Subcutaneous abdominal adipose tissue (tissue), 5 donors: ENCODE results near the gene CAMK1.
A peak's percentile ranks its signal among the peaks of the same experiment; 100 is the strongest.
"Not testable (repeated sequence)": the region's sequence is repeated elsewhere in the genome, so short reads cannot be mapped to it uniquely, and the experiment has no call there.

Source experiments
- H3K27ac ChIP-seq: one replicate; pipeline ENCODE4 v1.7.0; 2013; ENCODE audit warnings: low read depth, mild to moderate bottlenecking, inconsistent platforms, low read length, moderate library complexity
- H3K27me3 ChIP-seq, 5 donors: one replicate each; pipeline ENCODE4 v1.7.0; 2013; ENCODE audit warnings: low read length in 5 of 5, inconsistent platforms in 1 of 5; ENCODE audit not compliant: control insufficient read depth in 5 of 5, insufficient read depth in 4 of 5
- H3K36me3 ChIP-seq, 5 donors: one replicate each; pipeline ENCODE4 v1.7.0; 2013; ENCODE audit warnings: low read length in 5 of 5; ENCODE audit not compliant: control insufficient read depth in 5 of 5, insufficient read depth in 5 of 5
- H3K4me1 ChIP-seq, 5 donors: one replicate each; pipeline ENCODE4 v1.7.0; 2013; ENCODE audit warnings: low read length in 5 of 5, mild to moderate bottlenecking in 3 of 5, moderate library complexity in 1 of 5; ENCODE audit not compliant: control insufficient read depth in 5 of 5, insufficient read depth in 5 of 5
- H3K4me3 ChIP-seq, 5 donors: one replicate each; pipeline ENCODE4 v1.7.0; 2013; ENCODE audit warnings: low read length in 5 of 5, low read depth in 1 of 5
- H3K9ac ChIP-seq, 5 donors: one replicate each; pipeline ENCODE4 v1.7.0; 2013; ENCODE audit warnings: low read length in 5 of 5, mild to moderate bottlenecking in 4 of 5, moderate library complexity in 3 of 5
- H3K9me3 ChIP-seq, 5 donors: one replicate each; pipeline ENCODE4 v1.7.0; 2013; ENCODE audit warnings: low read length in 5 of 5; ENCODE audit not compliant: control insufficient read depth in 5 of 5
- donor health status: healthy.
- donor health status: healthy.
- donor health status: healthy.
- donor health status: healthy.
- donor health status: healthy.

Gene CAMK1

DNA sequence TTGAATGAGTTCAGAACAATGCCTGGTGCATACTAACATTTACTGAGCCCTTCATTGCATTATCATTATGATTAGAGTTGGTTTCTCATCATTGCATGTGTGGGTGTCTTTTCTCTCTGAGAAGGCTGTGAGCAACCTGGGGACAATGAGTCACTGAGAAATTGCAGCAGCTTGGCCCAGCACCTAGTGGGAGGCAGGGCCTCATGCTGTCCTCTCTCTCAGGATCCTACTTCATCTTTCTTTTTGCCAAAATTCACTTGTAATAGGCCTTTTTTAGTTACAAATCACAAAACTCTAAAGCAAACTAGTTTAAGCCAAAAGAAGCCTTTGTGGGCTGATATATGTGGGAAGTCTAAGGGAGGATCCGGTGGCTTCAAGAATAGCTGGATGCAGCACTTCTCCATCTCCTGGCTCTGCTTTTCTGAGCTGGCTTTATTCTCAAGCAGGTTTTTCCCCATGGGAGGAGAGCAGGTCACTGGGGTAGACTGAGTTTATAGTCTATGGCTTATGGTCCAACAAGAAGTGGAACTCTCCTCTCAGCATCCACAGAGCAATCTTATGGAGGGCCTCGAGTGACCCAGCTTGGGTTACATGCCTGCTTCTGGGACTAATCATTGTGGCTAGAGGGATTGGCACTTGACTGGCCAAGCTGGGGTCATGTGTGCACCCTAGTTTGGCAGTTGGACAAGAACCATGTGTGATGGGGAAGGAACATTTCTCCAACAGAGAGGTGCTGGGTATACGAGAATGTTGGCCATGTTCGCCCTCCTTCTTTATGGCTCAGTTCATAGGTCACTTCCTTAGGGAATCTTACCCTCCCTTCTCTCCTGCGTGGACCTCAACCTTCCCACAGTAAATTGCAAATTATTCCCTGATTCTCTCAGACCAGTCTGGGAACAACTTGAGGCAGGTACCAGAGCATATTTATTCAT, 8.7 kb upstream of the CAMK1 start:
- no peak overlapping the region for H3K4me3 ChIP-seq
- no peaks in the 10 kb centered on the region for H3K27me3 ChIP-seq
- H3K36me3 ChIP-seq = peaks cover 7 to 31% (median 28%) of the 10 kb centered on the region in 5 donors
- H3K9ac ChIP-seq = no peak overlapping the region
- no peaks in the 10 kb centered on the region for H3K9me3 ChIP-seq
- no peak overlapping the region for H3K27ac ChIP-seq
- peaks cover 2 to 52% (median 26%) of the 10 kb centered on the region in 5 donors for H3K4me1 ChIP-seq

DNA sequence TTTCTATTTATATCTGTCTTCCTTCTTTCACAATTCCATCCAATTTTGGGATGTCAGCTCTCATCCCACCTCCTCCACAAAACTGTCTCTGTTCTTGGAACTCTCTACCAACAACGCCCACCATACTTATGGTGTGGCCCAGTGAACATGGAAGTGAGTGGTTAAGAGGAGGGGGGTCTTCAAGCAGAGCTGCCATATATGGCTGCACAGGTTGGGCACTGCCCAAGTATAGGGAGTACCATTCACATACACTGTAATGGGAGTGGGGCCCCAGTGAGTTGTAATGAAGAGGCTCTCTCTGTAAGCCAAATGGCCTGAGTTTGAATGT, 7.9 kb upstream of the CAMK1 start:
- Histone ChIP-seq H3K27ac (no peak overlapping the region), H3K4me1 (peaks cover 2 to 52% (median 26%) of the 10 kb centered on the region in 5 donors)

DNA sequence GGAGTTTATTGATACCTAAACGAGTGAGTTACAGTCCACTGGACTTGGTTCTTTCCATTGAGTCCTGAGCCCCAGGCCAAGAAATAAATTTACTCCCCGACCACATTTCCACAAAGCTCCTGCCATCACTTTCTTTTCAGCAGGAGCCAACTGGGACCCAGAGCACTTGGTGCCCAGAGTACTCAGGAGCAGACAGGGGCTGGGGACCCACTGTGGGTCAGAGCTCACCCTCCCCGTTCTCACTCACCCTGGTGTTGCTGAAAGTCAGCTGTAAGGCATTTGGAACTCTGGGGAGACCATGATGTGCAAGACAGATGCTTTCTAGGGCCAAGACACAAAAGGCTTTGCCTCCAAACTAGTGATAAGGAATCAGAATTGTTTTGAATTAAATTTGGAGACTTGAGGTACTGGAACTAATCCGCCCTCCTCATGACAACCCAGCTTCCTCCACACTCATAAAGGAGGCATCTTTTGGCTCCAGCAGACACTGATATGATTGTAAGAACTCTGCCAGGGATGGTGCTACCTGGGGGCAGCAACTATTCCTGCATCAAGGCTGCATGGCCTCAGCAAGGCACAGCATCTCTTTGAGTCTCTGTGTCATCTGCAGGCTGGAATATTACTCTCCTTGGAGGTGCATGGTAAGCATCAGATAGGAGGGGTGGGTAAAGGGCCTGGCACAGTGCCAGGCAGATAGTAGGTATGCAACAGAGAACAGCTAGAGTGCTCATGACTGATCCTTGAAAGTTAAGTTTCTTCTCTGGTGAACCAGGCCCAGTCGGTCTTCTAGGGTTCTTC, 7.3 kb upstream of the CAMK1 start:
- H3K9me3 ChIP-seq = no peaks in the 10 kb centered on the region
- peaks cover under 1 to 20% (median 18%) of the 10 kb centered on the region in 5 donors for H3K36me3 ChIP-seq
- no peak overlapping the region for H3K27ac ChIP-seq
- H3K4me1 ChIP-seq = peaks cover 2 to 52% (median 27%) of the 10 kb centered on the region in 5 donors
- no peak overlapping the region for H3K9ac ChIP-seq
- no peaks in the 10 kb centered on the region for H3K27me3 ChIP-seq
- H3K4me3 ChIP-seq = no peak overlapping the region

More for the DNA sequence above, 7.9 kb upstream of the CAMK1 start:
- H3K4me3 ChIP-seq = no peak overlapping the region
- H3K27me3 ChIP-seq = no peaks in the 10 kb centered on the region
- H3K36me3 ChIP-seq = peaks cover 4 to 26% (median 24%) of the 10 kb centered on the region in 5 donors
- H3K9ac ChIP-seq = no peak overlapping the region
- no peaks in the 10 kb centered on the region for H3K9me3 ChIP-seq

DNA sequence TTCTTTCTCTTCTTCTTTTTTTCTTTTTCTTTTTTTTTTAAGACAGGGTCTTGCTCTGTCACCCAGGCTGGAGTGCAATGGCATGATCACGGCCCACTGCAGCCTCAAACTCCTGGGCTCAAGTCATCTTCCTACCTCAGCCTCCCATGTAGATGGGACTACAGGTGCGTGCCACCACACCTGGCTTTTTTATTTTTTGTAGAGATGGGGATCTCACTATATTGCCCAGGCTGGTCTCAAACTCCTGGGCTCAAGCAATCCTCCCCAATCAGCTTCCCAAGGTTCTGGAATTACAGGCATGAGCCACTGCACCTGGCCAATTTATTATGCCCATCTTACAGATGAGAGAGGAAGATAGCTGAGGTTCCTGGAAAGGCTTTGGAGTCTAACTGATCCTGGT, 1.3 kb upstream of the CAMK1 start:
- H3K27me3 ChIP-seq, H3K9ac ChIP-seq, H3K9me3 ChIP-seq, H3K36me3 ChIP-seq, H3K4me3 ChIP-seq: not testable (repeated sequence)
- peaks cover 13 to 55% (median 48%) of the 10 kb centered on the region in 5 donors for H3K4me1 ChIP-seq
- peak overlapping the region; percentile 97 for H3K27ac ChIP-seq

DNA sequence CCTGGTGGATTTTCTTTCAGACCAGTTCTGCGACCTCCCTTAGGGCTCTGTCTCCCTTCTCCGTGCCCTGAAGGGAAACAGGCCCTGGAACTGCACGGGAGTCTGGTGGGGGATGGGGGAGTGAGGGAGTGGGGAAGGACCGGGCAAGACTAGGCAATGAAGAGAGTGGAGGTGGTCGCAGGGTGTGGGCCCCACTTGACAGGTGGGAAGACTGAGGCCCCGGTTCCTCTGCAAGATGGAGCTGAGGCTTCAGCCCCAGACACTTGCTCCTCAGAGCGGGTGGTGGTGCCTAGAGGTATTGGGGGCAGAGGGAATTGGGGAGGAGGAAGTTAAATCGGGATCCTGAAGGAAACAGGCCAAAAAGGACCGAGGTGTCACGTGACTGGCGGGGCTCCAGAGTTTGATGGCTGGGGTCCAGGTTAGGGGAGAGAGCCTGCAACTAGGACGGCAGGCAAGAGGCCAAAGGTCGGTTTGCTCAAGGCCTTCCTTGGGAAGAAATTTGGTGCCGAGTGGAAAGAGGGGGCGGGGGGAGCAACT, 597 bp upstream of the CAMK1 start:
- Histone ChIP-seq H3K9ac (peak overlapping the region; percentile 63 to 91 (median 87)), H3K4me1 (peaks cover 13 to 55% (median 49%) of the 10 kb centered on the region in 5 donors), H3K27me3 (no peaks in the 10 kb centered on the region), H3K36me3 (peaks cover under 1 to 12% (median 9%) of the 10 kb centered on the region in 5 donors), H3K27ac (peak overlapping the region; percentile 97), H3K9me3 (no peaks in the 10 kb centered on the region), H3K4me3 (peak overlapping the region; percentile 69 to 84 (median 81))

DNA sequence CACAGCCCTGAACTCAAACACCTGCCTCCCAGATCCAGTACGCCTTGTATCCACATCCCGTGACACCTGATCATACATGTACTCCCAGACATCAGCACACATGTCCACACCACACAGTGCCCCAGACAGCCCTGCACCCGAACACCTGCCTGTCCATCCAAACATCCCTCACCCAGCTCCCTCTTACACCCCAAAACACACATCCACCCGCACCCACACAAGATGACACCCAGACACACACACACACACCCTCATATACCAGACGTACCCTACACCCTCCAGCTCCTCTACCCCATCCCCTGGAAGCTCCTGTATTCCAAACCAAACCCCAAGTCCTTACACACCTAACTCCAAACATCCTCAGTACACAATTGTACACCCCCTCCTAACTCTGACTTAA, 735 bp downstream of the CAMK1 start:
- peaks cover 2 to 17% (median 14%) of the 10 kb centered on the region in 5 donors for H3K36me3 ChIP-seq
- H3K4me3 ChIP-seq = peak overlapping the region; percentile 69 to 84 (median 81)
- H3K27ac ChIP-seq = peak overlapping the region; percentile 97
- H3K9me3 ChIP-seq = no peaks in the 10 kb centered on the region
- H3K9ac ChIP-seq = peak overlapping the region; percentile 77 to 91 (median 87)
- no peaks in the 10 kb centered on the region for H3K27me3 ChIP-seq
- peaks cover 13 to 55% (median 49%) of the 10 kb centered on the region in 5 donors for H3K4me1 ChIP-seq

DNA sequence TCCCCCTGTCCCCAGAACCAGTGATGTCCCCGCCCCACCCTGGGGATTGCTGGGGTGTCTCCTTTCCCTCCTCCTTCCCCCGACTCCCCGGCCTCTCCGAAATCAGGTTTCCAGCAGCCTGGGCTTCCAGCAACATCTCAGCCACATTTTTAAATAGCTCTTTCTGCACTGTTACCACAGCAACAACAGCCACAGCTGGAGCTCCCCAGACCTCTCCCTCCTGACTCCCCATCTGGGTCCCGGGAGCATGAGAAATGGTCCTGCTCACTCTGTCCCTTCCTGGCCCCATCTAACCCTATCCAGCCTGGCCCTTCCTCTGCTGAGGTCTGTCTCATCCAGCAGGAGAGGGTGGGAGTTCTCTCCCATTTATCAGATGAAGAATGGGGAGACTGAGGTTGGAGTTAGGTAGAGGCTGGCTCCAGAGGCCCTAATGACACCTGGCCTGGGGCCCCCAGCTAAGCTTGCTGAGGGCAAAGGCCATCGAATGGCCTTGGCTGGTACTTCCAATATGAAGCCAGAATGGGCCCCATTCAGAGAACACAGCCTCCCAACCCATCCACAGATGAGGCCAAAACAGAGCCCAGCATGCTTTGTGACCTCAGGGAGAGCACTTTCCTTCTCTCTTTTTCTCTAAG, 1.5 kb downstream of the CAMK1 start:
- peaks cover 13 to 55% (median 49%) of the 10 kb centered on the region in 5 donors for H3K4me1 ChIP-seq
- H3K27me3 ChIP-seq = no peaks in the 10 kb centered on the region
- H3K27ac ChIP-seq = peak overlapping the region; percentile 97
- H3K4me3 ChIP-seq = peak overlapping the region; percentile 69 to 84 (median 81)
- peaks cover 2 to 21% (median 20%) of the 10 kb centered on the region in 5 donors for H3K36me3 ChIP-seq
- no peaks in the 10 kb centered on the region for H3K9me3 ChIP-seq
- H3K9ac ChIP-seq = peak overlapping the region; percentile 42 to 90 (median 77)

DNA sequence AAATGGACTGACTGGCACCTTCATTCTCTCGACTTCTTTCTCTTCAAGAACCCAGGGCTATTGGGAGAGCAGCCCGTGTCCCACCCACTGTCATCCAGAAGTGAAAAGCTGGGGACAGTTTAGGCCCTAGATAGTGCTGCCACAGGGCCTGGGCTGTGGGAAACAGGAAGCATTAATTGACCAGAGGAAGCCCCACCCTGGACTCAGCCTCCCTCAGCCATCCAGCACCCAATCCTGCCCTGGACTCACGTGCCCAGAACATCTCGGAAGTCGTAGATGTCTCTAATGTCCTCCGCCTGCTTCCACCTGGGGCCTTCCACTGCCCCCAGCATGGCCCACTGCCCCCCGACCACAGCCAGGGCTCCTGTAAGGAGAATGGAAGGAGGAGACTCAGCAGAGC, 2.3 kb downstream of the CAMK1 start:
- Histone ChIP-seq H3K9me3 (no peaks in the 10 kb centered on the region), H3K9ac (peak overlapping the region in 4 of 5 donors; percentile 11 to 90 (median 44)), H3K27ac (peak overlapping the region; percentile 60), H3K27me3 (no peaks in the 10 kb centered on the region), H3K36me3 (peaks cover 2 to 29% (median 28%) of the 10 kb centered on the region in 5 donors), H3K4me1 (peaks cover 13 to 55% (median 49%) of the 10 kb centered on the region in 5 donors), H3K4me3 (peak overlapping the region in 2 of 5 donors; percentile 4 to 17)

DNA sequence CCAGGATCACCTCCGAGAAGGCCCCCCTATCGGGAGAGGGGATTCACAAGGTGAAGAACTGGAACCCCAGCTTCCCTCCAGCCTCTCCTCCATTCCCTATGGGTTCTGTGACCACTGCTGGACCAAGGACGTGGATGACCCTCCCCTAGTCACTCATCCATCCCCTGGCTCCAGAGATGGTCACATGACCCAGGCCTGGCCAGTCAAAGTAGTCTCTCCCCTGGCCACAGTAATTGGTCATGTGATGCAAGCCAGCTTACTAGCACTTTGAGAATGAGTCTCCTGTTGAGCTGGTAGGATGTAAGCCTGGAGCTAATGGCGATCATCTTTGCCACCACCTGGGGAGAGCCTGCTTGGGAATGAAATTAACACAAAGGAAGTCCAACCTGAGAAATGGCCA, 3.9 kb downstream of the CAMK1 start:
- Histone ChIP-seq H3K4me3 (no peak overlapping the region), H3K4me1 (peaks cover 10 to 46% (median 42%) of the 10 kb centered on the region in 5 donors), H3K9me3 (no peaks in the 10 kb centered on the region), H3K36me3 (peaks cover 2 to 44% (median 41%) of the 10 kb centered on the region in 5 donors), H3K27me3 (no peaks in the 10 kb centered on the region), H3K27ac (no peak overlapping the region), H3K9ac (no peak overlapping the region)
